ENCODE data around the gene WDR64.

The WDR64 gene

GRCh38 chr1:241637046-241637590, 15.0 kb upstream of the WDR64 start:
- no peak for TF ChIP-seq JUND (IDR thresholded peaks at IDR 0.05; ENCODE audit: low read depth)
- in situ Hi-C loops (cut with HindIII; ENCODE audit: low pct_unique_long_range_greater_than_20kb, low sequenced_read_pairs), result no loop called here
- DNase-seq (ENCODE audit: low read depth in 1 of 2, low spot score in 1 of 2), result no peak

DNA sequence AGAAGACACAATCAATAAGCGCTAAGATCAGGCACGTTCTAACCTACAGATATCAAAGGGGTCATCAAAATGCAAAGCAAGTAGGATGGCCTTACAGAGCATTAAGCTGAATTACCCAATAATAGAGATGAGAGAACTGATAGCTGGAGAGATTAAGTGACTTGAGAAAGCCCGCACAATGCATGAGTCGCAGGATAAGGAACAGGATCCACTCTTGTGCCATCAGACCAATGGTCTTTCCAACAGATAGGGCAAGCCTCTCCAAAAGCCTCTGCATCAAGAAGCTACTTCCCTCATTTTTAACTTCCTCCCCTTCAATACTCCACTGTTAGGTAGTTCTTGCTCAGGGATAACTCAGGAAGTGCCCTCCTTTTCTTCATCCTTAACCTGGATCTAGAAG, 14.5 kb upstream of the WDR64 start:
- DNase-seq (ENCODE audit: low read depth in 1 of 2, low spot score in 1 of 2), result no peak
- no peak for TF ChIP-seq JUND (IDR thresholded peaks at IDR 0.05; ENCODE audit: low read depth)
- in situ Hi-C loops (cut with HindIII; ENCODE audit: low pct_unique_long_range_greater_than_20kb, low sequenced_read_pairs), result no loop called here

DNA sequence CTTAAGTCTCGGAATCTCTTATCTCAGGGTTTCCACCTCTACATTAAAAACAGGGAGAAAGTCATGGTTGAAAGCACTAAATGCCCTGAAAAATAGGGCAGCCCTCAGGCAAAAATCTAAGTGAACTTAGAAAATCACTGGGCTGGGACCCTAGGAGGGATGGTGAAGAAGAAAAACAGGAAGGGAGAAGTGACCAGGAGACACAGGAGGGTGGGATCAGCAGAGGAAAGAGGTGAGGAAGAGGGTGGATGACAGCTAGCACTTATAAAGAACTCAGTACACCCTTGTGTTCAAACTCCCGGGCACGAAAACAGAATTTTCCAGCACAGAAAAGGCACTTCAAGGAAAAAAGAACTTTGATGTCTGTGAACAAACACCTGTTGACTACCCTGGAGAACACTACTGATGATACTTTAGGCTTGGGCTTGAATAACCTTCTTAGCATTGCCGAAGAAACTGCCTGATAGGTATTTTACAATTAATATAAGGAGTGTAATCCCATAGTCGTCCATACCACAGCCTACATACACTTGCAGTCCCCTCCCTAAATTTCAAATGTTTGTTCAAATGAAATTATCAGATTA, 13.9 kb upstream of the WDR64 start:
- in situ Hi-C loops (cut with HindIII; ENCODE audit: low pct_unique_long_range_greater_than_20kb, low sequenced_read_pairs), result no loop called here
- TF ChIP-seq JUND (IDR thresholded peaks at IDR 0.05; ENCODE audit: low read depth), result no peak
- no peak for DNase-seq (ENCODE audit: low read depth in 1 of 2, low spot score in 1 of 2)

DNA sequence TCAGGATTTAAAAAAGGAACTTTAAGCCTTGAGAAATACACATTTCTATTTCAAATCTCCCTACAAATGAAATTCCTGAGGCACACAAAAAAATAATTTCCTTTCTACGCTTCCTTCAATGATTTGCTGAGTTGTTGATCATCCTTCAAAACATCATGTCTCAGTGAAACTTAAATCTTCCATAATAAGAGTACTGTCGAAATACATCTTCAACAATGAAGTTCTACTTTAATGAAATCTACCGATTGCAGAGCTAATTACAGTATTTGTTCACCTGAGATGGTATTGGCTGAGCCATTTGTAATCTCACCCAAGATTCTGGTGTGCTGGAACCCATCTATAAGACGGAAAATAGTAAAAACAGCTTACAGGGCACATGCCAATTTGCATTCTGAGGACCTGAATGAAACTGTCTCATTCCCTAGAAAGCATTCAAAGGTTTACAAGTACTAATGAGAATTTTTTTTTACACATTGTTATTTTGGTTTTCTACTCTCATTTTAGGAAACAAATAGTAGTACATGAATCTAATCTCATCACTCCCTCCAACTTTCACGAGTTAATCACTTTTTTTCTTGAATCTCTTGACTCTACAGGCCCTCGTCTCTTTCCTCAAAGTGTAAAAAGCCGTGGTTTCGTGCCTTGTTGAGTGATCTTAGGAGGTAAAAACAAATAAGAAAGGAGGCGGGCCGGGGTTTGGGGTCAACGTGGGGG, 13.0 kb upstream of the WDR64 start:
- no peak for DNase-seq (ENCODE audit: low read depth in 1 of 2, low spot score in 1 of 2)
- TF ChIP-seq JUND (IDR thresholded peaks at IDR 0.05; ENCODE audit: low read depth), result no peak
- in situ Hi-C loops (cut with HindIII; ENCODE audit: low pct_unique_long_range_greater_than_20kb, low sequenced_read_pairs), result no loop called here

DNA sequence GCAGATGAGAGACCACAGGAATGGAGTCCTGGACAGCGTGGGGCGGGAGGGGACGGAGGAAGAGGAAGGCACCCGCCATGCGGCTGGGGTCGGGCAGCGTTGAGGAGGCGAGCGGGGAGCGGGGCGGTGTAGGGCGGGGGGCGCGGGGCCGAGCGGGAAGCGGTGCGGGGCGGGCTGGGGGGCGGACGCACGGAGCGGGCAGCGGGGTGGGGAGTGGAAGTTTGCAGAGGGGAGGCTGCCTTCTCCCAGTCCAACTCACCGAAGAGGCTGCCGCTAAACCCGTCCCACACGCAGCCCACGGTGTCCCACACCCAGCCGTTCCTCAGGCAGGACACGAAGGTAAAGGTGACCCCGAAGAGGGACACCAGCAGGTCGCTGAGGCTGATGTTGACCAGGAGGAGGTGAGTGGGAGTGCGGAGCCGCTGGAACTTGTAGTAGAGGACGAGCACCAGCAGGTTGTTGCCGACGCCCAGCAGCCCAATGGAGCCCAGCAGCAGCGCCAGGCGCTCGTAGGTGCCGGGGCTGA, 12.4 kb upstream of the WDR64 start:
- in situ Hi-C loops (cut with HindIII; ENCODE audit: low pct_unique_long_range_greater_than_20kb, low sequenced_read_pairs), result no loop called here
- no peak for TF ChIP-seq JUND (IDR thresholded peaks at IDR 0.05; ENCODE audit: low read depth)
- DNase-seq (ENCODE audit: low read depth in 1 of 2, low spot score in 1 of 2), result peak; percentile 56 to 62

DNA sequence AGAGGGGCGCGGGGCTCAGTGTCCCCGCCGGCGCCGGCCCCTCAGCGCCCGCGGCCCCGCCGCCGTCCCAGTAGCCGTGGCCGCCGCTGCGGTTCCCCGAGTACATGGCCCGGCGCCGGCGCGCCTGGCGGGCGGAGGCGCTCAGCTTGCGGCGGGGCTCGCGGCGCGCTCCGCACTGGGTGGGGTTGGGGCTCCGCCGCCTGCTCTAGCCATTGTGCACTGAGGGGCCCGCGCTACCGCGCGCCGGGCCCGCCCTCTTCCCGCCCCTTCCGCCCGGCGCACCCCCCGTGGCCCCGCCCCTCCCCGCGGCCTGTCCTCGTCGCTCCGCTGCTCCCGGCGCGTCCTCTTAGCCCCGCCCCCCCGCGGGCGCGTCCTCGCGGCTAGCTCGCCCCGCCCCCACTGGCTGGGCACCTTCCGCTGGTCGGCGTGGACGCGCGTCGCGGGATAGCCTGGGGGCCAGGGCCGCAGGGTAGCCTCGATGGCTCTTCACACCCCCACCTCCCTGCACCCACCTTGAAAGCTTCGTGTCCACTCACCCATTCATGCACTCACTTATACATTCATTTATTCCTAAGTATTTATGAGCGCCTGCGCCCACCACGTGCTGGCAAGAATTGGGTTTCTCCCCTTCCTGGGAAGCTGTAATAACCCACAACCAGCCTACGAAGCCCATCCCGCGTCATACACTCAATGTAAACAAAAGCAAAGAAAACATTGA, 11.8 kb upstream of the WDR64 start, which contains the start of the genes CHML and OPN3:
CHML (minus strand) TSS at position 221 of the 718 bp plus-strand sequence. CDS start 4,603 bp downstream, outside the sequence.
OPN3 (minus strand) TSS at position 221 of the 718 bp plus-strand sequence; CDS start at position 106, 115 bp downstream.
- no peak for TF ChIP-seq JUND (IDR thresholded peaks at IDR 0.05; ENCODE audit: low read depth)
- in situ Hi-C loops (cut with HindIII; ENCODE audit: low pct_unique_long_range_greater_than_20kb, low sequenced_read_pairs), result no loop called here
- DNase-seq (ENCODE audit: low read depth in 1 of 2, low spot score in 1 of 2), result peak; percentile 94 to 98

GRCh38 chr1:241640867-241641622, 11.0 kb upstream of the WDR64 start:
- in situ Hi-C loops (cut with HindIII; ENCODE audit: low pct_unique_long_range_greater_than_20kb, low sequenced_read_pairs), result no loop called here
- DNase-seq (ENCODE audit: low read depth in 1 of 2, low spot score in 1 of 2), result peak in 1 of 2 experiments; percentile 36
- no peak for TF ChIP-seq JUND (IDR thresholded peaks at IDR 0.05; ENCODE audit: low read depth)

DNA sequence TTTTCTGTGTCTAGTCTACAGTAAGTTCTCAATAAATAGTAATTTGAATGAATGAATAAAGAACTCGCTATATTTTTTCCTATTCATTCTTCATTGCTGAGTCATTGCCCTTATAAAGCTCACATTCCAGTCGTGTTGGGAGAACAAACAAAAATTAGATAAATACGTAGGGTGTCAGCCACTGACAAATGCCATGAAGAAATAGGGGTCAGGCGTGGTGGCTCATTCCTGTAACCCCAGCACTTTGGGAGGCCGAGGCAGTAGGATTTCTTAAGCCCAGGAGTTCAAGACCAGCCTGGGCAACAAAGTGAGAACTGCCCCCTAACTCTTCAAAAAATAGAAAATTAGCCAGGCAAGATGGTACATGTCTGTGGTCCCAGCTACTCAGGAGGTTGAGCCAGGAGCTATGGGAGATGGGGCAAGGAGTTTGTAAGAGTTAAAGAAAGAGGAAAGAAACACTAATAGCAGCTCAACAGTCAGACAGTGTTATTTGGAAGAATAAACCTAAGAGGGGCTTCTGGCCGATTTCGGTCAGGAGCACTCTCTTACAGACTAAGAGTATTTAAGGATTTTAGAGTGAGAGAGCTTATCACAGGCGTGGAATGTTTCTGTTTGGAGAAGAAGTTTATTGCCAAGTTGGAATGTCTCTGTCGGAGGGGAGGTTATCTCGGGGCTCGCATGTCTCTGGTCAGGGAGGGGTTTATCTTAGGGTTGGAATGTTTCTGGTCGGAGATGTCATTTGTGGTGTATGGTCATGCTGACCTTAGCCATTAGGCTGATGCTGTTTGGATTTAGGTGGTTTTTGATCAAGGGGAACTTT, 10.1 kb upstream of the WDR64 start:
- in situ Hi-C loops (cut with HindIII; ENCODE audit: low pct_unique_long_range_greater_than_20kb, low sequenced_read_pairs), result no loop called here
- DNase-seq (ENCODE audit: low read depth in 1 of 2, low spot score in 1 of 2), result peak in 1 of 2 experiments; percentile 47

GRCh38 chr1:241642593-241642944, 9.5 kb upstream of the WDR64 start:
- in situ Hi-C loops (cut with HindIII; ENCODE audit: low pct_unique_long_range_greater_than_20kb, low sequenced_read_pairs), result no loop called here
- DNase-seq (ENCODE audit: low read depth in 1 of 2, low spot score in 1 of 2), result no peak
- no peak for TF ChIP-seq JUND (IDR thresholded peaks at IDR 0.05; ENCODE audit: low read depth)

More for the DNA sequence above, 10.1 kb upstream of the WDR64 start:
- TF ChIP-seq JUND (IDR thresholded peaks at IDR 0.05; ENCODE audit: low read depth), result no peak

DNA sequence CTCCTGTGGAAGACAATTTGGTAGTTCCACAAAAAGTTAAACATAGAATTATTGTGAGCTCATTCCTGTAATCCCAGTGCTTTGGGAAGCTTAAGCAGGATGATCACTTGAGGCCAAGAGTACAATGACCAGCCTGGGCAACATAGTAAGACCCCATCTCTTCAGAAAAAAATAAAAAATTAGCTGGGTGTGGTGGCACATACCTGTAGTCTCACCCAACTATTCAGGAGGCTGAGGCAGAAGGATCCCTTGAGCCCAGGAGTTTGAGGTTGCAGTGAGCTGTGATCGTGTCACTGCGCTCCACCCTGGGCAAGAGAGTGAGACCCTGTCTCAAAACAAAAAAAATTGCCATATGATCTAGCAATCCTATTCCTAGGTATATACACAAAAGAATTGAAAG, 7.8 kb upstream of the WDR64 start:
- no peak for TF ChIP-seq JUND (IDR thresholded peaks at IDR 0.05; ENCODE audit: low read depth)
- in situ Hi-C loops (cut with HindIII; ENCODE audit: low pct_unique_long_range_greater_than_20kb, low sequenced_read_pairs), result no loop called here
- no peak for DNase-seq (ENCODE audit: low read depth in 1 of 2, low spot score in 1 of 2)

DNA sequence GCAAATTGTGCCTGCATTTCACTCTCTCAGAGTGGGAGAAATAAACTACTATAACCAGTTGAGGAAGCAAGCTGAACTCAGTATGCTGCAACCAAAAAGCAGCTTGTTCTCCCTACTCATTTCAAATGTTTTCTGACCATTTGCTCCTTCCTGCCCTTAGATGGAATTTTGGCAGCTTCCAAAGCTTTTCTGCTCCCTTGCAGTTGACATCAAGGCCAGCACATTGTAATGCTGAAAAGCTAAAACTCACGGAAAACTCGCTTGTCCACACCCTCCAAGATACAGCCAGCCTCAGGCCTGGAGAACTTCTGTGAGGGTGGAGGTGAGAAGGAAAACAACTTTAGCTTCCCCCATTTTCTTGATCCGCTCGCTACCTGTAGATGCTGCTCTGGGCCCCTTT, 6.9 kb upstream of the WDR64 start:
- no peak for DNase-seq (ENCODE audit: low read depth in 1 of 2, low spot score in 1 of 2)
- in situ Hi-C loops (cut with HindIII; ENCODE audit: low pct_unique_long_range_greater_than_20kb, low sequenced_read_pairs), result no loop called here
- no peak for TF ChIP-seq JUND (IDR thresholded peaks at IDR 0.05; ENCODE audit: low read depth)

Measured in T47D (cell line).